Heart left ventricle (tissue), 13 donors: ENCODE measurements around the gene SERTAD2.

ENCODE experiments used
- POLR2A ChIP-seq, 2 donors: fragments of 450-650 bp; IDR thresholded peaks; one replicate each; pipeline ENCODE4 v1.6.1; 2017; ENCODE audit warnings: antibody characterized with exemption in 2 of 2, mild to moderate bottlenecking in 2 of 2, moderate library complexity in 2 of 2
- TF ChIP-seq, protein P1 (sequence below), 12 donors: fragments of 200-600 bp; sonication (generic) in 4 of 12; IDR thresholded peaks; one replicate each; pipeline versions ENCODE4 v1.5.0 to v1.8.0; 2018 to 2022; ENCODE audit warnings: antibody characterized with exemption in 12 of 12, mild to moderate bottlenecking in 5 of 12
- donor health status: ischemic (EF 13 %, LVEDD 7.1; RV severe dilation, severe dysfunction).
- donor health status: DM: no; HTN: yes; CAD: no.
- donor health status: DM: no; HTN: no; CAD: no.
- donor health status: ischemic (EF 25% LVEDD 6.9; RV normal size, moderate dysfunction).
- donor health status: ischemic (EF 25% LVEDD 5.7; RV mildly dilated, moderate dysfunction).
- donor health status: ischemic (EF 35%, LVEDD 5.7; RV mildly dilated, moderate dysfunction).
- donor health status: nonischemic (EF 11% LVEDD 7.7; RV severe dilation, severe dysfunction).
- donor health status: DM: yes; HTN: yes; CAD: no.
- donor health status: PGD.
- donor health status: ischemic (EF 29% LVEDD 5.4; RV normal size, mild dysfunction).
- donor health status: nonischemic (EF 23%, LVEDD 6.1; RV moderate dilation, normal function).

DNA sequence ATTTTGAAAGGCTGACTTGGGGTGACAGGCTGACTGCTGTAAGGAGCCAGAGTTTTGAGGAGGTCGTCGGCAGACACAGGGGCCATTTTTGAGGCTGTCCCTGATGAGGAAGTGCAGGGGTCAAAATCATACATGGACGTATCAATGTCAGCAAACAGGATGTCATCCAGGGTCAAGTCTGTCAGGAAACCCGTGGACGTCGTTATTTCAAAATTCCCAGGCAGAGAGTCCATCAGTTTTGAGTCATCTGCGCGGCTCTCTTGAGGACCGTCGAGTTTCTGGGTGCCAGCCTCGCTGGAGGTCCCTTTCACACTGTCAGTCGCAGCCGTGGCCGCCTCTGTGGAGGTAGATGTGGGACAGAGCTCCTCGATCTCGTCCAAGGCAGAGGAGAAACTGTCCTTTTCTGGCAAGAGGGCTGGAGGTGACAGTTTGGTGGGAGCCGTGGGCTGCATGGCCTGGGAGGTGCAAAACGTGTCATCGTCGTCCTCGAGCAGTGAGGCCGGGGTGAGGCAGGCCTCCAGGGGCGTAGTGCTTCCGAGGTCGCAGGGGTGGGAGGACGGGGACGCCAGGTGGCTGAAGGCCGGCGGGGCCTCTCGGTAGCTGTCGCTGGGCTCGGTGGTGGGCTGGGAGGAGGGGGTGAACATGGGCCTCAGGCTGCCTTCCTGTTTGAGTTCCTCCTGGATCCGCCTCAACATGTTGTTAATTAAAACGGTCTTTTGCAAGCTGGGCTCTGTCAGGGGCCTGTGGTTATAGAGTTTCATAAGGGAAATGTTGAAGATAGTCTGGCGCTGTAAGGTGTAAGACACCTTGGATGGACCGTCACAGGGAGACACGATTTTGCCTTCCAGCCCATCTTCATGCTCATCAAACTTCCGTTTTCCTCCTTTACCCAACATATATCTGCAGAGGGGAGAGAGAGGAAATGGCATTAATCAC, 17.5 kb downstream of the SERTAD2 start:
- TF ChIP-seq, protein P1, sequence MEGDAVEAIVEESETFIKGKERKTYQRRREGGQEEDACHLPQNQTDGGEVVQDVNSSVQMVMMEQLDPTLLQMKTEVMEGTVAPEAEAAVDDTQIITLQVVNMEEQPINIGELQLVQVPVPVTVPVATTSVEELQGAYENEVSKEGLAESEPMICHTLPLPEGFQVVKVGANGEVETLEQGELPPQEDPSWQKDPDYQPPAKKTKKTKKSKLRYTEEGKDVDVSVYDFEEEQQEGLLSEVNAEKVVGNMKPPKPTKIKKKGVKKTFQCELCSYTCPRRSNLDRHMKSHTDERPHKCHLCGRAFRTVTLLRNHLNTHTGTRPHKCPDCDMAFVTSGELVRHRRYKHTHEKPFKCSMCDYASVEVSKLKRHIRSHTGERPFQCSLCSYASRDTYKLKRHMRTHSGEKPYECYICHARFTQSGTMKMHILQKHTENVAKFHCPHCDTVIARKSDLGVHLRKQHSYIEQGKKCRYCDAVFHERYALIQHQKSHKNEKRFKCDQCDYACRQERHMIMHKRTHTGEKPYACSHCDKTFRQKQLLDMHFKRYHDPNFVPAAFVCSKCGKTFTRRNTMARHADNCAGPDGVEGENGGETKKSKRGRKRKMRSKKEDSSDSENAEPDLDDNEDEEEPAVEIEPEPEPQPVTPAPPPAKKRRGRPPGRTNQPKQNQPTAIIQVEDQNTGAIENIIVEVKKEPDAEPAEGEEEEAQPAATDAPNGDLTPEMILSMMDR (IDR thresholded peaks at IDR 0.05) = no peak
- no peak for TF ChIP-seq POLR2A (IDR thresholded peaks at IDR 0.05)
